WTC11 (cell line): Measurements from ENCODE around the gene FKBP5. TPM values are rescaled to one million over a fixed set of nuclear protein-coding genes. Genes with fewer than 3 reads are reported as not detected.

Experiments used
- ATAC-seq: fragments of 200-7000 bp; cut with Tn5 transposase; 2 replicates; pipeline ENCODE4 v1.10.0; 2021; ENCODE audit warnings: mild to moderate bottlenecking, moderate library complexity
- CTCF ChIA-PET: fragments of 300-600 bp; sonication (Branson Sonifier 250); formaldehyde crosslinking; loops from one replicate; lab custom pipeline; 2021; ENCODE audit warnings: antibody characterized with exemption; lab: Charles Lee
- POLR2A ChIA-PET: fragments of 350-600 bp; sonication (Branson Sonifier 250); formaldehyde crosslinking; loops from one replicate; lab custom pipeline; 2021; ENCODE audit warnings: antibody characterized with exemption; lab: Charles Lee
- DNase-seq: peaks from one replicate; pipeline ENCODE4 v3.0.0; 2021; ENCODE audit warnings: low spot score
- H3K27ac Mint-ChIP-seq: 2 replicates; pipeline ENCODE4 v1.8.0; 2021; ENCODE audit warnings: mixed read lengths
- H3K27me3 Mint-ChIP-seq: 2 replicates; pipeline ENCODE4 v1.8.0; 2021; ENCODE audit warnings: low read depth, mild to moderate bottlenecking, moderate library complexity, mixed read lengths
- H3K36me3 Mint-ChIP-seq: 2 replicates; pipeline ENCODE4 v1.8.0; 2021; ENCODE audit warnings: mixed read lengths
- H3K4me1 Mint-ChIP-seq: 2 replicates; pipeline ENCODE4 v1.8.0; 2022; ENCODE audit warnings: mixed read lengths
- H3K4me3 Mint-ChIP-seq: 2 replicates; pipeline ENCODE4 v1.8.0; 2021; ENCODE audit warnings: mild to moderate bottlenecking, moderate library complexity, mixed read lengths
- H3K9me3 Mint-ChIP-seq: 2 replicates; pipeline ENCODE4 v1.8.0; 2021; ENCODE audit warnings: mixed read lengths
- ATF1 ChIP-seq: sonication (generic); formaldehyde crosslinking; IDR thresholded peaks from 2 replicates; pipeline ENCODE4 v1.8.1; 2023; ENCODE audit warnings: mild to moderate bottlenecking, moderate library complexity, missing genetic modification reagents
- ETV6 ChIP-seq: sonication (generic); formaldehyde crosslinking; IDR thresholded peaks from 2 replicates; pipeline ENCODE4 v1.8.1; 2022; ENCODE audit warnings: mild to moderate bottlenecking, missing genetic modification reagents
- FOXJ3 ChIP-seq: sonication (generic); formaldehyde crosslinking; IDR thresholded peaks from 2 replicates; pipeline ENCODE4 v1.9.0; 2021; ENCODE audit warnings: missing genetic modification reagents, mild to moderate bottlenecking, borderline replicate concordance
- GRHL2 ChIP-seq: fragments of 250-450 bp; sonication (Bioruptor Pico); IDR thresholded peaks from 2 replicates; pipeline ENCODE4 v1.8.0; 2022; ENCODE audit warnings: mild to moderate bottlenecking, moderate library complexity; ENCODE audit not compliant: insufficient replicate concordance, severe bottlenecking
- MYBL2 ChIP-seq: sonication (generic); formaldehyde crosslinking; IDR thresholded peaks from 2 replicates; pipeline ENCODE4 v1.8.1; 2023; ENCODE audit warnings: mild to moderate bottlenecking, moderate library complexity, missing genetic modification reagents
- NFE2L1 ChIP-seq: sonication (generic); formaldehyde crosslinking; IDR thresholded peaks from 2 replicates; pipeline ENCODE4 v1.8.1; 2023; ENCODE audit warnings: missing genetic modification reagents
- SMAD4 ChIP-seq: sonication (generic); formaldehyde crosslinking; IDR thresholded peaks from 2 replicates; pipeline ENCODE4 v1.8.0; 2022; ENCODE audit warnings: mild to moderate bottlenecking, missing genetic modification reagents
- ZNF317 ChIP-seq: sonication (generic); formaldehyde crosslinking; IDR thresholded peaks from 2 replicates; pipeline ENCODE4 v1.8.1; 2023; ENCODE audit warnings: low read depth, mild to moderate bottlenecking, moderate library complexity, missing genetic modification reagents, borderline replicate concordance
- ZNF396 ChIP-seq: fragments of 250-450 bp; sonication (Bioruptor Pico); IDR thresholded peaks from 2 replicates; pipeline ENCODE4 v1.8.0; 2021; ENCODE audit warnings: mild to moderate bottlenecking, moderate library complexity, borderline replicate concordance
- ZNF416 ChIP-seq: fragments of 250-450 bp; sonication (Bioruptor Pico); IDR thresholded peaks from 2 replicates; pipeline ENCODE4 v1.9.0; 2021; ENCODE audit warnings: mild to moderate bottlenecking, inconsistent platforms
- total RNA-seq: library from RNA; stranded (reverse); gene quantifications from 3 replicates; pipeline ENCODE4 v1.2.3, GENCODE V29; 2021
- TF ChIP-seq, protein P1 (sequence below): sonication (generic); formaldehyde crosslinking; IDR thresholded peaks from 2 replicates; pipeline ENCODE4 v1.8.1; 2023; ENCODE audit warnings: mild to moderate bottlenecking, missing genetic modification reagents, borderline replicate concordance
- TF ChIP-seq, protein P2 (sequence below): sonication (generic); formaldehyde crosslinking; IDR thresholded peaks from 2 replicates; pipeline ENCODE4 v1.8.1; 2022; ENCODE audit warnings: low read depth, mild to moderate bottlenecking, moderate library complexity, missing genetic modification reagents, borderline replicate concordance
- TF ChIP-seq, protein P3 (sequence below): sonication (generic); formaldehyde crosslinking; conservative IDR thresholded peaks from 2 replicates; pipeline ENCODE4 v1.8.1; 2023; ENCODE audit warnings: mild to moderate bottlenecking, low read depth, missing genetic modification reagents, moderate library complexity
- TF ChIP-seq, protein P4 (sequence below): sonication (generic); formaldehyde crosslinking; IDR thresholded peaks from 2 replicates; pipeline ENCODE4 v1.8.0; 2022; ENCODE audit warnings: mild to moderate bottlenecking, missing genetic modification reagents
- TF ChIP-seq, protein P5 (sequence below): sonication (generic); formaldehyde crosslinking; IDR thresholded peaks from 2 replicates; pipeline ENCODE4 v1.8.0; 2023; ENCODE audit warnings: mild to moderate bottlenecking, missing genetic modification reagents
- TF ChIP-seq, protein P6 (sequence below): sonication (generic); formaldehyde crosslinking; IDR thresholded peaks from 2 replicates; pipeline ENCODE4 v1.8.1; 2023; ENCODE audit warnings: mild to moderate bottlenecking, missing genetic modification reagents, moderate library complexity

Gene FKBP5
- total RNA-seq, 1 experiment from 2014 or later, result 27.2 TPM

DNA sequence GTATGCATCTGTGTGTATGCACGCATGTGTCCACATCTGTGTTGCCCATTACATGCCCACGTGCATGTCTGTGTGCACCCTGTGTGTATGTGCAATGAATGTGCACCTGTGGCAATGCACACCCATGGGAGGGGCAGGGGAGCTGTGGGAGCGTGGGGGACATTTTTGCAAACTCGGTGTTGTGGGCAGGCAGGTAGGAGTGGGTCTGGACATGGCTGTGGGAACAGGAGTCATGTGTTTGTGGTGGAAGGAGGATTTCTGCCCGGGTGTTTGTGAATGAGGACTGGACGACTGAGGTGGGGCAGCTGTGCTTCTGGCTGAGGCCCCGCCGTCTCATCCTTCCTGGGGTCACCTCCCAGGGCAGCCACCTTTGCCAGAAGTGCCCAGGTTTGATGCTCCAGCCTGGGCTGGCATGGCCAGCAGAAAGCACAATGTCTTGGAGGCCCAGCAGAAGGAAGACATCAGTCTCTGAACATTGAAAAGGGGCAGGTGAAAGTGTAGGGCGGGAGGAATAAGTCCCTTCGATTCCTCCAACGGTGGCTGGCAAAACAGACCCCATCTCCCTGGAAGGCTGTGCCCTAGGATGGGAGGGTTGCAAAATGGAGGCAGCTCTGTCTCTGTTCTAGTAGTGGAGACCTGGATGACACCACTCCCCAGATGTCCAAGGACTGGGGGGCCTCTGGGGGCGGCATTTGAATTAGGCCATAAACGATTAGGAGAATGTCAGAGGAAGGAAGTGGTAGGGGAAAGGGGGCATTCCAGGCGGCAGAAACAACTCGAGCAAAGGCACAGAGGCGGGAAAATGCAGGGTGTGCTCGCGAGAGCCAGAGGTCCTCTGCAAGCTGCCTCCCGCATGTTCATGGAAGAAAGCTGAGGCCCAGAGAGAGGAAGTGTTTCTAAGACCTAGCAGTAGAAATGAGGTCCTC, 29.0 kb upstream of the FKBP5 start:
- Mint-ChIP-seq H3K36me3 (no peaks in the 10 kb centered on the region), H3K9me3 (no peaks in the 10 kb centered on the region), H3K4me3 (no peak overlapping the region), H3K4me1 (peaks cover 53% of the 10 kb centered on the region), H3K27me3 (no peaks in the 10 kb centered on the region; the same call in none of the 2 replicates), H3K27ac (peak overlapping the region; percentile 55)
- TF ChIP-seq MYBL2 (CRISPR knock-in tag) (no peak), ZNF416 (no peak), ZNF317 (CRISPR knock-in tag) (no peak), ETV6 (CRISPR knock-in tag) (0 out of 2 replicates have a peak, but pooled peaks have one; percentile 21), ZNF396 (CRISPR knock-in tag) (no peak), FOXJ3 (CRISPR knock-in tag) (no peak), SMAD4 (no peak), GRHL2 (CRISPR knock-in tag) (no peak), NFE2L1 (CRISPR knock-in tag) (no peak), ATF1 (CRISPR knock-in tag) (no peak)
- TF ChIP-seq, protein P1, sequence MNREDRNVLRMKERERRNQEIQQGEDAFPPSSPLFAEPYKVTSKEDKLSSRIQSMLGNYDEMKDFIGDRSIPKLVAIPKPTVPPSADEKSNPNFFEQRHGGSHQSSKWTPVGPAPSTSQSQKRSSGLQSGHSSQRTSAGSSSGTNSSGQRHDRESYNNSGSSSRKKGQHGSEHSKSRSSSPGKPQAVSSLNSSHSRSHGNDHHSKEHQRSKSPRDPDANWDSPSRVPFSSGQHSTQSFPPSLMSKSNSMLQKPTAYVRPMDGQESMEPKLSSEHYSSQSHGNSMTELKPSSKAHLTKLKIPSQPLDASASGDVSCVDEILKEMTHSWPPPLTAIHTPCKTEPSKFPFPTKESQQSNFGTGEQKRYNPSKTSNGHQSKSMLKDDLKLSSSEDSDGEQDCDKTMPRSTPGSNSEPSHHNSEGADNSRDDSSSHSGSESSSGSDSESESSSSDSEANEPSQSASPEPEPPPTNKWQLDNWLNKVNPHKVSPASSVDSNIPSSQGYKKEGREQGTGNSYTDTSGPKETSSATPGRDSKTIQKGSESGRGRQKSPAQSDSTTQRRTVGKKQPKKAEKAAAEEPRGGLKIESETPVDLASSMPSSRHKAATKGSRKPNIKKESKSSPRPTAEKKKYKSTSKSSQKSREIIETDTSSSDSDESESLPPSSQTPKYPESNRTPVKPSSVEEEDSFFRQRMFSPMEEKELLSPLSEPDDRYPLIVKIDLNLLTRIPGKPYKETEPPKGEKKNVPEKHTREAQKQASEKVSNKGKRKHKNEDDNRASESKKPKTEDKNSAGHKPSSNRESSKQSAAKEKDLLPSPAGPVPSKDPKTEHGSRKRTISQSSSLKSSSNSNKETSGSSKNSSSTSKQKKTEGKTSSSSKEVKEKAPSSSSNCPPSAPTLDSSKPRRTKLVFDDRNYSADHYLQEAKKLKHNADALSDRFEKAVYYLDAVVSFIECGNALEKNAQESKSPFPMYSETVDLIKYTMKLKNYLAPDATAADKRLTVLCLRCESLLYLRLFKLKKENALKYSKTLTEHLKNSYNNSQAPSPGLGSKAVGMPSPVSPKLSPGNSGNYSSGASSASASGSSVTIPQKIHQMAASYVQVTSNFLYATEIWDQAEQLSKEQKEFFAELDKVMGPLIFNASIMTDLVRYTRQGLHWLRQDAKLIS (CRISPR knock-in tag), result no peak
- TF ChIP-seq, protein P2, sequence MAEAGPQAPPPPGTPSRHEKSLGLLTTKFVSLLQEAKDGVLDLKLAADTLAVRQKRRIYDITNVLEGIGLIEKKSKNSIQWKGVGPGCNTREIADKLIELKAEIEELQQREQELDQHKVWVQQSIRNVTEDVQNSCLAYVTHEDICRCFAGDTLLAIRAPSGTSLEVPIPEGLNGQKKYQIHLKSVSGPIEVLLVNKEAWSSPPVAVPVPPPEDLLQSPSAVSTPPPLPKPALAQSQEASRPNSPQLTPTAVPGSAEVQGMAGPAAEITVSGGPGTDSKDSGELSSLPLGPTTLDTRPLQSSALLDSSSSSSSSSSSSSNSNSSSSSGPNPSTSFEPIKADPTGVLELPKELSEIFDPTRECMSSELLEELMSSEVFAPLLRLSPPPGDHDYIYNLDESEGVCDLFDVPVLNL (CRISPR knock-in tag), result no peak
- TF ChIP-seq, protein P3, sequence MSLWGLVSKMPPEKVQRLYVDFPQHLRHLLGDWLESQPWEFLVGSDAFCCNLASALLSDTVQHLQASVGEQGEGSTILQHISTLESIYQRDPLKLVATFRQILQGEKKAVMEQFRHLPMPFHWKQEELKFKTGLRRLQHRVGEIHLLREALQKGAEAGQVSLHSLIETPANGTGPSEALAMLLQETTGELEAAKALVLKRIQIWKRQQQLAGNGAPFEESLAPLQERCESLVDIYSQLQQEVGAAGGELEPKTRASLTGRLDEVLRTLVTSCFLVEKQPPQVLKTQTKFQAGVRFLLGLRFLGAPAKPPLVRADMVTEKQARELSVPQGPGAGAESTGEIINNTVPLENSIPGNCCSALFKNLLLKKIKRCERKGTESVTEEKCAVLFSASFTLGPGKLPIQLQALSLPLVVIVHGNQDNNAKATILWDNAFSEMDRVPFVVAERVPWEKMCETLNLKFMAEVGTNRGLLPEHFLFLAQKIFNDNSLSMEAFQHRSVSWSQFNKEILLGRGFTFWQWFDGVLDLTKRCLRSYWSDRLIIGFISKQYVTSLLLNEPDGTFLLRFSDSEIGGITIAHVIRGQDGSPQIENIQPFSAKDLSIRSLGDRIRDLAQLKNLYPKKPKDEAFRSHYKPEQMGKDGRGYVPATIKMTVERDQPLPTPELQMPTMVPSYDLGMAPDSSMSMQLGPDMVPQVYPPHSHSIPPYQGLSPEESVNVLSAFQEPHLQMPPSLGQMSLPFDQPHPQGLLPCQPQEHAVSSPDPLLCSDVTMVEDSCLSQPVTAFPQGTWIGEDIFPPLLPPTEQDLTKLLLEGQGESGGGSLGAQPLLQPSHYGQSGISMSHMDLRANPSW (CRISPR knock-in tag), result no peak
- TF ChIP-seq, protein P4, sequence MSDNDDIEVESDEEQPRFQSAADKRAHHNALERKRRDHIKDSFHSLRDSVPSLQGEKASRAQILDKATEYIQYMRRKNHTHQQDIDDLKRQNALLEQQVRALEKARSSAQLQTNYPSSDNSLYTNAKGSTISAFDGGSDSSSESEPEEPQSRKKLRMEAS (CRISPR knock-in tag), result peak; percentile 80; the same call in 1 of the 2 replicates
- TF ChIP-seq, protein P5, sequence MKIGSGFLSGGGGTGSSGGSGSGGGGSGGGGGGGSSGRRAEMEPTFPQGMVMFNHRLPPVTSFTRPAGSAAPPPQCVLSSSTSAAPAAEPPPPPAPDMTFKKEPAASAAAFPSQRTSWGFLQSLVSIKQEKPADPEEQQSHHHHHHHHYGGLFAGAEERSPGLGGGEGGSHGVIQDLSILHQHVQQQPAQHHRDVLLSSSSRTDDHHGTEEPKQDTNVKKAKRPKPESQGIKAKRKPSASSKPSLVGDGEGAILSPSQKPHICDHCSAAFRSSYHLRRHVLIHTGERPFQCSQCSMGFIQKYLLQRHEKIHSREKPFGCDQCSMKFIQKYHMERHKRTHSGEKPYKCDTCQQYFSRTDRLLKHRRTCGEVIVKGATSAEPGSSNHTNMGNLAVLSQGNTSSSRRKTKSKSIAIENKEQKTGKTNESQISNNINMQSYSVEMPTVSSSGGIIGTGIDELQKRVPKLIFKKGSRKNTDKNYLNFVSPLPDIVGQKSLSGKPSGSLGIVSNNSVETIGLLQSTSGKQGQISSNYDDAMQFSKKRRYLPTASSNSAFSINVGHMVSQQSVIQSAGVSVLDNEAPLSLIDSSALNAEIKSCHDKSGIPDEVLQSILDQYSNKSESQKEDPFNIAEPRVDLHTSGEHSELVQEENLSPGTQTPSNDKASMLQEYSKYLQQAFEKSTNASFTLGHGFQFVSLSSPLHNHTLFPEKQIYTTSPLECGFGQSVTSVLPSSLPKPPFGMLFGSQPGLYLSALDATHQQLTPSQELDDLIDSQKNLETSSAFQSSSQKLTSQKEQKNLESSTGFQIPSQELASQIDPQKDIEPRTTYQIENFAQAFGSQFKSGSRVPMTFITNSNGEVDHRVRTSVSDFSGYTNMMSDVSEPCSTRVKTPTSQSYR (CRISPR knock-in tag), result no peak
- TF ChIP-seq, protein P6, sequence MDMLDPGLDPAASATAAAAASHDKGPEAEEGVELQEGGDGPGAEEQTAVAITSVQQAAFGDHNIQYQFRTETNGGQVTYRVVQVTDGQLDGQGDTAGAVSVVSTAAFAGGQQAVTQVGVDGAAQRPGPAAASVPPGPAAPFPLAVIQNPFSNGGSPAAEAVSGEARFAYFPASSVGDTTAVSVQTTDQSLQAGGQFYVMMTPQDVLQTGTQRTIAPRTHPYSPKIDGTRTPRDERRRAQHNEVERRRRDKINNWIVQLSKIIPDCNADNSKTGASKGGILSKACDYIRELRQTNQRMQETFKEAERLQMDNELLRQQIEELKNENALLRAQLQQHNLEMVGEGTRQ (CRISPR knock-in tag), result no peak
- CTCF ChIA-PET, result interaction anchor here (1.0 to 2.6 kb wide), 4 partner anchors 10 to 134 kb away, joined by 3 to 13 read pairs (median 4); partner anchors contain the start of gene ARMC12
- DNase-seq (no peak), ATAC-seq (peak; percentile 3; the same call in 1 of the 2 replicates)
- POLR2A ChIA-PET, result interaction anchor here (0.8 to 2.0 kb wide), 5 partner anchors 10 to 47 kb away, joined by 3 to 8 read pairs (median 3); no protein-coding TSS in a partner anchor
